Common myeloid progenitor, CD34-positive (primary cell): ENCODE data around the gene FXYD6.

ENCODE experiments used
- CTCF ChIA-PET: fragments of 350-600 bp; sonication (Branson Sonifier 250); formaldehyde crosslinking; loops from one replicate; lab custom pipeline; 2021; ENCODE audit warnings: antibody characterized with exemption; lab: Charles Lee
- POLR2A ChIA-PET: fragments of 350-600 bp; sonication (Branson Sonifier 250); formaldehyde crosslinking; loops from one replicate; lab custom pipeline; 2021; ENCODE audit warnings: antibody characterized with exemption; lab: Charles Lee
- DNase-seq, 3 donors: peaks; one replicate each; pipeline versions ENCODE4 v3.0.0 to v3.0.0-alpha.2; 2013
- H3K27ac ChIP-seq, 2 experiments: 1 replicate in 1 of 2; 2 replicates in 1 of 2; pipeline ENCODE4 v1.7.0; 2013; ENCODE audit warnings: inconsistent platforms in 2 of 2, low read length in 2 of 2, mild to moderate bottlenecking in 2 of 2, low read depth in 1 of 2, moderate library complexity in 1 of 2; ENCODE audit not compliant: severe bottlenecking in 2 of 2, insufficient read depth in 1 of 2, poor library complexity in 1 of 2
- H3K27me3 ChIP-seq, 5 experiments: replicated peaks in 2 of 5; 1 replicate in 3 of 5; 2 replicates in 2 of 5; pipeline versions ENCODE4 v1.6.1 to v1.7.0; 2013; ENCODE audit warnings: low read length in 4 of 5, mild to moderate bottlenecking in 2 of 5, moderate library complexity in 2 of 5, inconsistent platforms in 1 of 5; ENCODE audit not compliant: insufficient read depth in 5 of 5, control insufficient read depth in 4 of 5
- H3K36me3 ChIP-seq, 4 experiments: 1 replicate in 2 of 4; 2 replicates in 2 of 4; pipeline versions ENCODE4 v1.6.1 to v1.7.0; 2013; ENCODE audit warnings: low read length in 3 of 4, control low read depth in 1 of 4, mild to moderate bottlenecking in 1 of 4; ENCODE audit not compliant: control insufficient read depth in 4 of 4, insufficient read depth in 4 of 4
- H3K4me1 ChIP-seq, 4 experiments: 1 replicate in 3 of 4; 2 replicates in 1 of 4; pipeline versions ENCODE4 v1.6.1 to v1.7.1; 2013; ENCODE audit warnings: low read length in 3 of 4, mild to moderate bottlenecking in 3 of 4, control low read depth in 1 of 4, inconsistent platforms in 1 of 4, moderate library complexity in 1 of 4; ENCODE audit not compliant: control insufficient read depth in 4 of 4, insufficient read depth in 4 of 4; ENCODE audit errors: control extremely low read depth in 1 of 4
- H3K4me3 ChIP-seq, 7 experiments: 1 replicate in 4 of 7; 2 replicates in 3 of 7; pipeline versions ENCODE4 v1.5.1 to v1.7.0; 2013; ENCODE audit warnings: mild to moderate bottlenecking in 7 of 7, low read length in 6 of 7, moderate library complexity in 6 of 7, inconsistent platforms in 2 of 7, low read depth in 2 of 7, control low read depth in 1 of 7; ENCODE audit not compliant: insufficient read depth in 4 of 7, control insufficient read depth in 1 of 7; ENCODE audit errors: extremely low read depth in 1 of 7
- H3K9me3 ChIP-seq, 5 experiments: 1 replicate in 4 of 5; 2 replicates in 1 of 5; pipeline versions ENCODE4 v1.6.1 to v1.7.1; 2013; ENCODE audit warnings: low read length in 4 of 5, mild to moderate bottlenecking in 2 of 5, inconsistent platforms in 1 of 5, low read depth in 1 of 5, moderate library complexity in 1 of 5; ENCODE audit not compliant: control insufficient read depth in 4 of 5, insufficient read depth in 2 of 5; ENCODE audit errors: control extremely low read depth in 1 of 5
- WGBS: methylation state at CpG from one replicate; pipeline ENCODE4 v1.1.5; 2013; ENCODE audit not compliant: insufficient coverage; 5-methylcytosine and 5-hydroxymethylcytosine counted together

Gene FXYD6

GRCh38 chr11:117916956-117917355, 40.5 kb upstream of the FXYD6 start:
- POLR2A ChIA-PET: no interaction called here
- no peaks in the 10 kb centered on the region for H3K36me3 ChIP-seq
- H3K4me1 ChIP-seq: peaks cover 0 to 22% (median 5%) of the 10 kb centered on the region in 4 experiments
- H3K27me3 ChIP-seq: no peaks in the 10 kb centered on the region
- no peak overlapping the region for H3K4me3 ChIP-seq
- CTCF ChIA-PET: interaction anchor here (0.7 to 5.2 kb wide), 7 partner anchors 10 to 88 kb away, joined by 3 to 23 read pairs (median 3); no protein-coding TSS in a partner anchor
- H3K27ac ChIP-seq: no peak overlapping the region
- no peaks in the 10 kb centered on the region for H3K9me3 ChIP-seq
- 94% methylated on average over 6 of the region's 11 CpGs for WGBS
- no peak for DNase-seq

DNA sequence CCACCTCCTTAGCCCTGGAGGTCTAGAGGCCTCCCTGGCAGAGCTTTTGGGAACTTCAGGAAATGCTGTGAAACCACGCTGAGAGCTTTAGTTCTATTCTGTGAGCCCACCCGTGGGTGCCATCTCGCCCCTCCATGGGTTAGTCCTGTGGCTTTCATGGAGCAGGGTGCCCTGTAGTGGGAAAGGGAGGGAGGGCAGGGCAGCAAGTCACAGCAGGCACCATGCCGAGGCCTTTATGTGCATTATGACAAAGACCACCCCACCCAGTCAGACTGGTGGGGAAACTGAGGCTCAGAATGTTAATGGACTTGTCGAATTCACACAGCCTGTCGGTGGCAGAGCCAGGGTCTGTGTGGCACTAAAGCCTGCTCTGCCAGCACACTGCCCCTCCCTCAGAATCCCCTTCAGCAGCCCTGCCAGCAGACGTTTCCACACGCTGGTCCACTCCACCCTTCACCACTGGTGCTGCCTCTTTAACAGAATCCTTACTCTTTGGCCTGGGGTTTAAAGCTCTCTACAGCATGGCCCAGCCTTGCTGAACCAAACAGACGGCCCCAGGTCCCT, 39.3 kb upstream of the FXYD6 start:
- H3K9me3 ChIP-seq: no peaks in the 10 kb centered on the region
- no peaks in the 10 kb centered on the region for H3K36me3 ChIP-seq
- no peak overlapping the region for H3K27ac ChIP-seq
- CTCF ChIA-PET: interaction anchor here (1.8 to 5.2 kb wide), 4 partner anchors 9 to 31 kb away, joined by 8 to 23 read pairs (median 11); no protein-coding TSS in a partner anchor
- no peak for DNase-seq
- no peaks in the 10 kb centered on the region for H3K27me3 ChIP-seq
- H3K4me1 ChIP-seq: peaks cover 0 to 22% (median 5%) of the 10 kb centered on the region in 4 experiments
- WGBS: 89% methylated on average over 9 of the region's 9 CpGs
- POLR2A ChIA-PET: no interaction called here
- H3K4me3 ChIP-seq: no peak overlapping the region

DNA sequence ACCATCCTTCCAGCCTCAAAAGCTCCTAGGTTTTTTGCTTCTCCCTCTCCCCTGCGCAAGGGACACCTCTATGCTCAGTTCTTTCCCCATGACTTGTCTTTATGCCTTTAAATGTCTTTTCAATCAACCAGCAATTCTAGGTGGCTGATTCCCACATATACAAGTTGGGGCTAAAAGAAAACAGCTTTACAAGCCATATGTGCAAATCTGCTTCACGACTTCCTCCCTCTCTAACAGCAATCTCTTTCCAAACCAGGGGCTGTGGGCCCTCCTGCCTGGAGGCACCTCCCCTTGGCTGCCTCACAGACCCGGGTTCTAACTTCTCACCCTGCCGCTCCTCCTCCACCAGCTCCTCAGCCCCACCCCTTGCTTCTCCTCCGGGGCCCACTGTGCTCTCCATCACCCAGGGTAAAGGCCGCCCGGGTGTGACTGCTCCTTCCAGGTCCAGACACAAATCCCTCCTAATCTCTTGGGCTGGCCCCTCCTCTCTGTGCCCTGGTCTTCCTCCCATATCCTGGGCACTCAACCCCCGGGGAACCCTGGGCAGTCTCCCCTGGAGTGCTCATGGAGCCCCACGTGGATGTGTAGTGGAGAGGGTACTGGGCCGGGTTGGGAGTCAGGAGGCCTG, 38.6 kb upstream of the FXYD6 start:
- H3K4me3 ChIP-seq: no peak overlapping the region
- no peak for DNase-seq
- no peaks in the 10 kb centered on the region for H3K9me3 ChIP-seq
- WGBS: 76% methylated on average over 10 of the region's 10 CpGs
- ChIA-PET CTCF (interaction anchor here (1.6 to 5.2 kb wide), 4 partner anchors 11 to 31 kb away, joined by 3 to 23 read pairs (median 11); no protein-coding TSS in a partner anchor), POLR2A (no interaction called here)
- H3K27ac ChIP-seq: no peak overlapping the region
- no peaks in the 10 kb centered on the region for H3K27me3 ChIP-seq
- H3K36me3 ChIP-seq: no peaks in the 10 kb centered on the region
- H3K4me1 ChIP-seq: peaks cover 0 to 22% (median 5%) of the 10 kb centered on the region in 4 experiments

DNA sequence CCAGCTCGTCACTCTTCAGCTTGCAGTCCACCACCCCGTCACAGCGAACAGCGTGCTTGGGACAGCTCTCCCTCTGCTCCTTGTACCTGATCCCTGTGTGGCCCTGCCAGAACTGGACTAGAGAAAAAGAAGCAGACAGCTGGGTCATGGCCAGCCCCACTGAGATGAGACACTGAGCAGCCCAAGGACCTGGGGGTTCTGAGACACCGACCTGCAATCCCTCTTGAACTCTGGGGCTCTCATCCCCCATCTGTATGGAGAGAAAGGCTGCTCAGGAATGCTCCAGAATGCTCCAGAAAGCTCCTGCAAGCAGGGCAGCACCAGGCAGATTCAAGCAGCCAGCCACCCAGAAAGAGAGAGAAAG, 37.9 kb upstream of the FXYD6 start:
- no peaks in the 10 kb centered on the region for H3K36me3 ChIP-seq
- H3K27me3 ChIP-seq: no peaks in the 10 kb centered on the region
- ChIA-PET CTCF (interaction anchor here (1.6 to 5.2 kb wide), 3 partner anchors 11 to 32 kb away, joined by 3 to 23 read pairs (median 14); no protein-coding TSS in a partner anchor), POLR2A (no interaction called here)
- no peak overlapping the region for H3K4me3 ChIP-seq
- no peak overlapping the region for H3K27ac ChIP-seq
- peaks cover 0 to 25% (median 4%) of the 10 kb centered on the region in 4 experiments for H3K4me1 ChIP-seq
- 98% methylated on average over 4 of the region's 5 CpGs for WGBS
- no peaks in the 10 kb centered on the region for H3K9me3 ChIP-seq
- DNase-seq: no peak

DNA sequence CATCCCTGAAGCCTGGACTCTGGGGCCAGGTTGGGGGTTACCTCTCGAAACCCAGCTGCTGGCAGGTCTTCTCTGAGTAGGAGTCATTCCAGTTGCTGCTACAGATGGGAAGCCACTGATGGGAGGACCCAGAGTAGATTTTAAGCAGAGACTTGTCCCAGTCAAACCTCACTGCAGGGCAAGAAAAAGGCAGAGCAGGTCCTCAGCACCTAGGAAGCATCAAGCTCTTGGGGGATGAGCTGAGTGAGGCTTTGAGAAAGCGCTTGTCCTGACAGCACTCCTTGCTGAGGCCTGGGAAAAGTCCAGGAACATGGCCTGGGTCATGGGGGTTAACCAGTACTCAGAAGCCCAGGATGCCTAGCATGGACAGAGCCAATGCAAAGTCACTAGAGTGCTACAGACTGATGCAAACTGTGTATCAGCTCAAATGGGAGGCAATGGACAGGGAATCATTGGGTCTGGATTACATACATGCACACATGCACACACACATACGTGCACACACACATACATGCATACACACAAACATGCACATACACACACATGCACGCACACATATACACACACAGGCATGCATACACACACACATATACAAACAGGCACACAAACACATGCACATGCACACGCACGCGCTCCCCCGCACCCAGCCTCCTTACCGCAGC, 37.4 kb upstream of the FXYD6 start:
- POLR2A ChIA-PET: no interaction called here
- over 99% methylated on average over 8 of the region's 9 CpGs for WGBS

DNA sequence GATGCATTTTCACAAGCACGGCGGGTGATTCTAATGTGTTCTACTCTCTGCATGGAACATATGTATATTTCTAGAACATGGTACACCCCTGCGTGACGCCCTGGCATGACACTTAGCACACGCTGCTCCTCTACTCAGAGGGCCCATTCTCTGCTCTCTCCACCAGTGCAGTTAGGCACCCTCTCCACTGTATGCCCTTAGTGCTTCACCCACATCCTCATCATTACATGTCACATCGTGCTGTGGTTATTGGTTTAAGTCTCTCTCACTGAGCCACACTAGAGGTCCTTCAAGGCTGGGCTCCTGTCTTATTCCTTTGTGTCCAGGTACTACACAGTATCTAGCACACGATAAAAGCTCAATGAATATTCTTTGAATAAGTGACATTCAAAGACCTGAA, 36.0 kb upstream of the FXYD6 start:
- WGBS: 99% methylated on average over 6 of the region's 7 CpGs
- CTCF ChIA-PET: interaction anchor here (1.3 to 5.2 kb wide), 2 partner anchors 34 kb away, joined by 4 to 23 read pairs; no protein-coding TSS in a partner anchor
- H3K4me3 ChIP-seq: no peak overlapping the region
- H3K9me3 ChIP-seq: no peaks in the 10 kb centered on the region
- H3K27me3 ChIP-seq: no peaks in the 10 kb centered on the region
- POLR2A ChIA-PET: no interaction called here
- no peaks in the 10 kb centered on the region for H3K36me3 ChIP-seq
- H3K4me1 ChIP-seq: peaks cover 0 to 41% (median 4%) of the 10 kb centered on the region in 4 experiments
- no peak for DNase-seq
- H3K27ac ChIP-seq: no peak overlapping the region

More for the DNA sequence above, 37.4 kb upstream of the FXYD6 start:
- no peaks in the 10 kb centered on the region for H3K27me3 ChIP-seq
- CTCF ChIA-PET: interaction anchor here (1.6 to 5.2 kb wide), 3 partner anchors 10 to 32 kb away, joined by 3 to 23 read pairs (median 14); no protein-coding TSS in a partner anchor
- peaks cover 0 to 28% (median 2%) of the 10 kb centered on the region in 4 experiments for H3K4me1 ChIP-seq
- H3K27ac ChIP-seq: no peak overlapping the region
- no peak overlapping the region for H3K4me3 ChIP-seq
- no peaks in the 10 kb centered on the region for H3K36me3 ChIP-seq
- no peak for DNase-seq
- no peaks in the 10 kb centered on the region for H3K9me3 ChIP-seq
